GM06990 (cell line): ENCODE measurements around the gene CAPNS2.

Experiments
- DNase-seq: peaks from one replicate; pipeline ENCODE4 v3.0.0-alpha.2; 2011; ENCODE audit not compliant: insufficient read length; ENCODE audit errors: extremely low read depth
- H3K27me3 ChIP-seq: replicated peaks from 2 replicates; pipeline ENCODE4 v1.6.0; 2011; ENCODE audit warnings: low read length; ENCODE audit not compliant: control insufficient read depth, insufficient read depth
- H3K36me3 ChIP-seq: 2 replicates; pipeline ENCODE4 v1.5.1; 2011; ENCODE audit warnings: low read length; ENCODE audit not compliant: control insufficient read depth, insufficient read depth
- H3K4me3 ChIP-seq: replicated peaks from 2 replicates; pipeline ENCODE4 v1.5.1; 2011; ENCODE audit warnings: low read depth, mild to moderate bottlenecking, control low read depth, low read length
- TF ChIP-seq, protein P1 (sequence below): IDR thresholded peaks from 2 replicates; pipeline ENCODE4 v1.5.1; 2011; ENCODE audit warnings: low read length, control low read depth, mild to moderate bottlenecking, inconsistent platforms; ENCODE audit not compliant: insufficient read depth, poor library complexity, severe bottlenecking

The CAPNS2 gene

DNA sequence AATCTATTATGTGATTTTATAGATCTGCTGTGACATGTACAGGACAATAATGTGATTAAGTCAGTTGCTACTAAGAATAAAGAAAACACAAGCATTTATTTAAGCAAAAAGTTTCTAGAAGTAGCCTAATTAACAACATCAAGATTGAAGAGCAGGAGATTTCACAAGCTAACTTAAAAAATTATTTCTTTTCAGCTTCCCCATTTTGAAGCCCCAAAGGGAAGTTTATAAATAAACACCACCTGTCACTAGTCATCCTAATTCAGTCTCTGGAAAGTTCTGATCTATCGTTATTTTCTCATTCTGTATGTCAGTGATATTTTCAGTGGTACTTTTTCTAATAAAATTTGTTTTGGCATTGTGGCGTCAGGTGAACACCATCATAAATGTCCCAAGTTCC, 8.3 kb downstream of the CAPNS2 start:
- no peaks in the 10 kb centered on the region for H3K36me3 ChIP-seq
- DNase-seq, result no peak
- H3K27me3 ChIP-seq, result no peaks in the 10 kb centered on the region
- H3K4me3 ChIP-seq, result no peak overlapping the region
- TF ChIP-seq, protein P1, sequence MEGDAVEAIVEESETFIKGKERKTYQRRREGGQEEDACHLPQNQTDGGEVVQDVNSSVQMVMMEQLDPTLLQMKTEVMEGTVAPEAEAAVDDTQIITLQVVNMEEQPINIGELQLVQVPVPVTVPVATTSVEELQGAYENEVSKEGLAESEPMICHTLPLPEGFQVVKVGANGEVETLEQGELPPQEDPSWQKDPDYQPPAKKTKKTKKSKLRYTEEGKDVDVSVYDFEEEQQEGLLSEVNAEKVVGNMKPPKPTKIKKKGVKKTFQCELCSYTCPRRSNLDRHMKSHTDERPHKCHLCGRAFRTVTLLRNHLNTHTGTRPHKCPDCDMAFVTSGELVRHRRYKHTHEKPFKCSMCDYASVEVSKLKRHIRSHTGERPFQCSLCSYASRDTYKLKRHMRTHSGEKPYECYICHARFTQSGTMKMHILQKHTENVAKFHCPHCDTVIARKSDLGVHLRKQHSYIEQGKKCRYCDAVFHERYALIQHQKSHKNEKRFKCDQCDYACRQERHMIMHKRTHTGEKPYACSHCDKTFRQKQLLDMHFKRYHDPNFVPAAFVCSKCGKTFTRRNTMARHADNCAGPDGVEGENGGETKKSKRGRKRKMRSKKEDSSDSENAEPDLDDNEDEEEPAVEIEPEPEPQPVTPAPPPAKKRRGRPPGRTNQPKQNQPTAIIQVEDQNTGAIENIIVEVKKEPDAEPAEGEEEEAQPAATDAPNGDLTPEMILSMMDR, result no peak

DNA sequence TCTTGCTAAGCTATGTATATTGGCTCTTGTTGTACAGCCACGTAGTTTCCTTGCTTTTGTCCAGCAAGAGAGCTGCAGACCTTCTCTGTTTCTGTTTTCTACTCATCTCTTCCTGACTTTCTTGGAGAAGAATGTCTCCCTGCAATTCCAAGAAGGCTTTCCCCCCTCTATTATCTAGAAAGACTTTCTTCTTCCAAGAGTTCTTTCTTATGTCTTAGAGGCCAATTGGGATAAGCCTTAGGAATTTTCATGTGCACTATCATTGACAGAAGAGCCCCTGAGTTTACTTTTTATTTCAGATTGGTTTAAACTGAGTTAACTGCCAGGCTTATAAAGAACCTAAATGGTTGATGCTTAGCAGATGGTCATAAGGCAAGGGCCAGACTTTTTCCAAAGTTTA, 9.0 kb downstream of the CAPNS2 start:
- no peak overlapping the region for H3K4me3 ChIP-seq
- H3K36me3 ChIP-seq, result no peaks in the 10 kb centered on the region
- no peak for DNase-seq
- H3K27me3 ChIP-seq, result no peaks in the 10 kb centered on the region
- TF ChIP-seq, protein P1, result no peak

DNA sequence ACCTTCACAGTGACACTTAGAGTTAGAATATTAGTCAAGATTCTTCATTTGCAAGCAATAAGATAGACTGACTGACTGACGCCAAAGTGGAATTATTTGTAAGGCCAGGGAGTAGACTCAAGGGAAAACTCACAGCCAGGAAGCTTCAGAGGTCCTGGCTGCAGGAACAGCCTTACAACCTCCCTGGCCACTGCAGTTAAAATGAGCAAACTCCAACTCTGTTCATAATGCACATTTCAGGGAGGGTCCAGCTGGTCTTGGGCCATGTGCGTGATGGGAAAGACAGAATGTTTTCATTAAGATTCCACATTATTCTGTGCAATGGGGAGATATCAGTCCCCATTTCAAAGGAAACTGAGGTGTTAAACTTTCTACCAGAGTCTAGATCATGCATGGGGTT, 9.9 kb downstream of the CAPNS2 start:
- TF ChIP-seq, protein P1, result no peak
- Histone ChIP-seq H3K27me3 (no peaks in the 10 kb centered on the region), H3K36me3 (no peaks in the 10 kb centered on the region), H3K4me3 (no peak overlapping the region)
- DNase-seq, result no peak

DNA sequence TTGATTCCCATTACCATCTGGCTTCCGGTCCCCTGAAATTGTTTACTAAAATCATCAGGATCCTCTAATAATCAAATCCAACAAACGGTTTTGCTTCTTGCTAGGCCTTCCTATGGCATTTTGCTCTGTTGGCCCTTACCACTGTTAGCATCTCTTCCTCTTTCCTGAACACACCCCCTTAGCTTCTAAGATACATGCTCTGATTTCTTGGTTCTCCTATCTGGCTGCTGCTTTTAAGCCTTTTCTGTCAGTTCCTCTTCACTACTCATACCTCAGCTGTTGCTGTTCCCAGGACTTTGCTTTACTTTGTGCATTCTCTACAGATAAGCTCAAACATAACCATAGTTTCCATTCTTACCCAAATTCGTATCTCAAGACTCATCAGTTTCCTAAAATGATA, 11.4 kb downstream of the CAPNS2 start:
- Histone ChIP-seq H3K27me3 (no peaks in the 10 kb centered on the region), H3K4me3 (no peak overlapping the region), H3K36me3 (no peaks in the 10 kb centered on the region)
- TF ChIP-seq, protein P1, result no peak
- DNase-seq, result no peak

DNA sequence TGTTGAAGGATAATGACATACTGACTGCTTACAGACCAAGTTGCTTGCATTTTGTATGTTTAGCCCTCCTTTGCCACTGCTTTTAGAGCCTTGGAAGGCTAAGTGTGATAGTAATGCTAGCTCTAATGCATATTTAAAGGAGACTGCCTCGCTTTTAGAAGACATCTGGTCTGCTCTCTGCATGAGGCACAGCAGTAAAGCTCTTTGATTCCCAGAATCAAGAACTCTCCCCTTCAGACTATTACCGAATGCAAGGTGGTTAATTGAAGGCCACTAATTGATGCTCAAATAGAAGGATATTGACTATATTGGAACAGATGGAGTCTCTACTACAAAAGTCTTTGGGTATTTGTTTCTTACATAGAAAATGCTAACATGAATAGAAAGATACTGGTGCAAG, 19.1 kb downstream of the CAPNS2 start:
- no peak overlapping the region for H3K4me3 ChIP-seq
- no peak for DNase-seq

DNA sequence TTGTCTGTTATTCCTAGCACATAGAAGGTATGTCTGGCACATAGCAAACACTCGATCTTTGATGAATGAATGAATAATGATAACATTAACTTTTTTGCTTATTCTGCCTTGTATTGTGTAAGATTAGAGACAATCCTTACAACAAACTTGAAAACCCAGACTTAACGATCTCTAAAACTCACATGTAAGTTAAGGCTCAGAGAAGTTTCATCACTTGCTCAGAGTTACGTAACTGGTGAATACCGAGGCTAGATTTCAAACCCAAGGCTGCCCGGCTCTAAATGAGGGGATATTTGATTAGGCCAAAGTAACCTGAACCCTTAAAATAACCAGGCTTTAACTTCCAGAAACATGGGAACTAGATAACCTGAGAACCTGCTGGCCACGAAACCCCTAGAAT, 22.3 kb downstream of the CAPNS2 start:
- no peak overlapping the region for H3K4me3 ChIP-seq
- no peaks in the 10 kb centered on the region for H3K36me3 ChIP-seq
- no peak for DNase-seq
- TF ChIP-seq, protein P1, result no peak
- H3K27me3 ChIP-seq, result no peaks in the 10 kb centered on the region

More for the DNA sequence above, 19.1 kb downstream of the CAPNS2 start:
- TF ChIP-seq, protein P1, result no peak
- H3K36me3 ChIP-seq, result no peaks in the 10 kb centered on the region
- H3K27me3 ChIP-seq, result no peaks in the 10 kb centered on the region
